Natural killer cell (primary cell): ENCODE results near the gene ARL5A. TPM values are rescaled to one million over a fixed set of nuclear protein-coding genes. Genes with fewer than 3 reads are reported as not detected.
A peak's percentile ranks its signal among the peaks of the same experiment; 100 is the strongest.

ENCODE experiments used
- ATAC-seq, 3 donors: fragments of 150-1000 bp in 2 of 3; fragments of 200-7000 bp in 1 of 3; cut with Tn5 transposase; 1 replicate in 1 of 3; 2 replicates in 2 of 3; pipeline ENCODE4 v1.10.0; 2021; ENCODE audit warnings: mild to moderate bottlenecking in 2 of 3, moderate library complexity in 2 of 3
- DNase-seq, 2 donors: peaks; one replicate each; pipeline versions ENCODE4 v3.0.0 to v3.0.0-alpha.2; 2013 to 2021; ENCODE audit warnings: mixed read lengths in 1 of 2
- H3K27ac ChIP-seq: one replicate; pipeline ENCODE4 v1.5.1; 2013; ENCODE audit warnings: mild to moderate bottlenecking, low read length
- H3K27me3 ChIP-seq: one replicate; pipeline ENCODE4 v1.6.1; 2013; ENCODE audit warnings: low read length; ENCODE audit not compliant: control insufficient read depth, insufficient read depth
- H3K36me3 ChIP-seq: one replicate; pipeline ENCODE4 v1.6.1; 2013; ENCODE audit warnings: low read length; ENCODE audit not compliant: control insufficient read depth, insufficient read depth
- H3K4me1 ChIP-seq: one replicate; pipeline ENCODE4 v1.6.1; 2013; ENCODE audit warnings: low read length; ENCODE audit not compliant: control insufficient read depth, insufficient read depth
- H3K4me3 ChIP-seq: one replicate; pipeline ENCODE4 v1.5.1; 2013; ENCODE audit warnings: low read length
- H3K9me3 ChIP-seq: one replicate; pipeline ENCODE4 v1.6.1; 2013; ENCODE audit warnings: low read length; ENCODE audit not compliant: control insufficient read depth, insufficient read depth
- H3K27ac Mint-ChIP-seq, 2 donors: one replicate each; pipeline ENCODE4 v1.8.0; 2022; ENCODE audit warnings: mild to moderate bottlenecking in 2 of 2, mixed read lengths in 2 of 2, moderate library complexity in 1 of 2
- H3K27me3 Mint-ChIP-seq, 2 donors: one replicate each; pipeline ENCODE4 v1.8.0; 2022; ENCODE audit warnings: low read depth in 2 of 2, mixed read lengths in 2 of 2
- H3K36me3 Mint-ChIP-seq: one replicate; pipeline ENCODE4 v1.8.0; 2022; ENCODE audit warnings: mixed read lengths
- H3K4me1 Mint-ChIP-seq, 2 donors: one replicate each; pipeline ENCODE4 v1.8.0; 2022; ENCODE audit warnings: mixed read lengths in 2 of 2
- H3K4me3 Mint-ChIP-seq: one replicate; pipeline ENCODE4 v1.8.0; 2022; ENCODE audit warnings: mild to moderate bottlenecking, moderate library complexity, mixed read lengths
- H3K9me3 Mint-ChIP-seq, 2 donors: one replicate each; pipeline ENCODE4 v1.8.0; 2022; ENCODE audit warnings: mixed read lengths in 2 of 2
- WGBS: methylation state at CpG from one replicate; pipeline ENCODE4 v1.1.7; 2013; ENCODE audit warnings: missing lambda C conversion rate; ENCODE audit not compliant: insufficient coverage; 5-methylcytosine and 5-hydroxymethylcytosine counted together
- intact Hi-C: fragments of 100-400 bp; cut with micrococcal nuclease; formaldehyde crosslinking; loops from one replicate; pipeline ENCODE4 v1.14.2; 2022
- total RNA-seq, 4 donors: library from RNA; stranded (reverse); fragments of 120-200 nt in 1 of 4; gene quantifications; one replicate each; pipeline versions ENCODE4 v1.2.3 to v1.2.4, GENCODE V29; 2013 to 2022
- TF ChIP-seq, protein P1 (sequence below): fragments of 200-600 bp; IDR thresholded peaks from one replicate; pipeline ENCODE4 v1.8.0; 2022; ENCODE audit warnings: antibody characterized with exemption

ARL5A gene
- total RNA-seq, 3 donors from 2014 or later (not counting 1 experiment from before 2014, with no cell fraction given) = 39.9 to 58.0 (median 56.5) TPM

DNA sequence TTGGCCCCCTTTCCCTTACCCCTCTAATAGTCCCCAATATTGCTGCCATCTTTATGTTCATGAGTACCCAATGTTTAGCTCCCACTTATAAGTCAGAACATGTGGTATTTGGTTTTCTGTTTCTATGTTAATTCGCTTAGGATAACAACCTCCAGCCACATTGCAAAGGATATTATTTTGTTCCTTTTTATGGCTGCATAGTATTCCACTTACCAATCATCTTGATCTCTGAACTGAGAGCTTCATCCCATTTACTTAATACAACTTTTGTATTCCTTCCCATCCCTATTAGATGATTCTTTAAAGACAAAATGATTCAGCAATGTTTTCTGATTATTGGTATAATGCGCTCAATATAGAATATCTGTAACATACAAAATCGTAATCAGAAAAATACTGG, 36.7 kb downstream of the ARL5A start:
- H3K4me3 Mint-ChIP-seq = no peak overlapping the region
- H3K9me3 ChIP-seq = no peaks in the 10 kb centered on the region
- H3K4me3 ChIP-seq = no peak overlapping the region
- ATAC-seq = no peak
- peaks cover 0 to 4% of the 10 kb centered on the region in 2 donors for H3K9me3 Mint-ChIP-seq
- H3K27ac ChIP-seq = no peak overlapping the region
- no peaks in the 10 kb centered on the region for H3K27me3 Mint-ChIP-seq
- H3K27me3 ChIP-seq = no peaks in the 10 kb centered on the region
- H3K36me3 ChIP-seq = peaks cover 10% of the 10 kb centered on the region
- H3K36me3 Mint-ChIP-seq = no peaks in the 10 kb centered on the region
- DNase-seq = no peak
- H3K4me1 ChIP-seq = no peaks in the 10 kb centered on the region
- peaks cover 8 to 21% of the 10 kb centered on the region in 2 donors for H3K4me1 Mint-ChIP-seq
- WGBS = 100% methylated on average over 1 of the region's 3 CpGs
- H3K27ac Mint-ChIP-seq = no peak overlapping the region
- intact Hi-C loops = no loop called here
- TF ChIP-seq, protein P1, sequence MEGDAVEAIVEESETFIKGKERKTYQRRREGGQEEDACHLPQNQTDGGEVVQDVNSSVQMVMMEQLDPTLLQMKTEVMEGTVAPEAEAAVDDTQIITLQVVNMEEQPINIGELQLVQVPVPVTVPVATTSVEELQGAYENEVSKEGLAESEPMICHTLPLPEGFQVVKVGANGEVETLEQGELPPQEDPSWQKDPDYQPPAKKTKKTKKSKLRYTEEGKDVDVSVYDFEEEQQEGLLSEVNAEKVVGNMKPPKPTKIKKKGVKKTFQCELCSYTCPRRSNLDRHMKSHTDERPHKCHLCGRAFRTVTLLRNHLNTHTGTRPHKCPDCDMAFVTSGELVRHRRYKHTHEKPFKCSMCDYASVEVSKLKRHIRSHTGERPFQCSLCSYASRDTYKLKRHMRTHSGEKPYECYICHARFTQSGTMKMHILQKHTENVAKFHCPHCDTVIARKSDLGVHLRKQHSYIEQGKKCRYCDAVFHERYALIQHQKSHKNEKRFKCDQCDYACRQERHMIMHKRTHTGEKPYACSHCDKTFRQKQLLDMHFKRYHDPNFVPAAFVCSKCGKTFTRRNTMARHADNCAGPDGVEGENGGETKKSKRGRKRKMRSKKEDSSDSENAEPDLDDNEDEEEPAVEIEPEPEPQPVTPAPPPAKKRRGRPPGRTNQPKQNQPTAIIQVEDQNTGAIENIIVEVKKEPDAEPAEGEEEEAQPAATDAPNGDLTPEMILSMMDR = no peak

DNA sequence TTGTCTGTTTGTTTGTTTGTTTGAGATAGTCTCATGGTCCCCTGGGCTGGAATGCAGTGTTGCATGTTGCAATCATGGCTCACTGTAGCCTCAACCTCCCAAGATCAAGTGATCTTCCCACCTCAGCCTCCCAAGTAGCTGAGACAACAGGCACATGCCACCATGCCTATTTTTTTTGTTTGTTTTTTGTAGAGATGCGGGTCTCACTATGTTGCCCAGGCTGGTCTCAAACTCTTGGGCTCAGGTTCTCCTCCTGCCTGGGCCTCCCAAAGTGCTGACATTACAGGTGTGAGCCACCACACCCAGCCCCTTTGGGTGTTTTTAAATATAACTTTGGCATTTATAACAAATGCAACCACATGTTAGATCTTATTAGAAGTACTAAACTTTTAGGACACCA, 37.5 kb downstream of the ARL5A start:
- Mint-ChIP-seq H3K4me1 (peaks cover 8 to 21% of the 10 kb centered on the region in 2 donors), H3K27me3 (no peaks in the 10 kb centered on the region), H3K27ac (peak overlapping the region; percentile 11 to 47), H3K9me3 (peaks cover 0 to 4% of the 10 kb centered on the region in 2 donors), H3K4me3 (no peak overlapping the region), H3K36me3 (no peaks in the 10 kb centered on the region)
- 94% methylated on average over 1 of the region's 1 CpG for WGBS
- TF ChIP-seq, protein P1 = no peak
- H3K27ac ChIP-seq = no peak overlapping the region
- ATAC-seq (no peak), DNase-seq (no peak)
- intact Hi-C loops = no loop called here
- H3K4me1 ChIP-seq = no peaks in the 10 kb centered on the region
- H3K4me3 ChIP-seq = no peak overlapping the region
- no peaks in the 10 kb centered on the region for H3K27me3 ChIP-seq
- no peaks in the 10 kb centered on the region for H3K9me3 ChIP-seq
- H3K36me3 ChIP-seq = peaks cover 10% of the 10 kb centered on the region

DNA sequence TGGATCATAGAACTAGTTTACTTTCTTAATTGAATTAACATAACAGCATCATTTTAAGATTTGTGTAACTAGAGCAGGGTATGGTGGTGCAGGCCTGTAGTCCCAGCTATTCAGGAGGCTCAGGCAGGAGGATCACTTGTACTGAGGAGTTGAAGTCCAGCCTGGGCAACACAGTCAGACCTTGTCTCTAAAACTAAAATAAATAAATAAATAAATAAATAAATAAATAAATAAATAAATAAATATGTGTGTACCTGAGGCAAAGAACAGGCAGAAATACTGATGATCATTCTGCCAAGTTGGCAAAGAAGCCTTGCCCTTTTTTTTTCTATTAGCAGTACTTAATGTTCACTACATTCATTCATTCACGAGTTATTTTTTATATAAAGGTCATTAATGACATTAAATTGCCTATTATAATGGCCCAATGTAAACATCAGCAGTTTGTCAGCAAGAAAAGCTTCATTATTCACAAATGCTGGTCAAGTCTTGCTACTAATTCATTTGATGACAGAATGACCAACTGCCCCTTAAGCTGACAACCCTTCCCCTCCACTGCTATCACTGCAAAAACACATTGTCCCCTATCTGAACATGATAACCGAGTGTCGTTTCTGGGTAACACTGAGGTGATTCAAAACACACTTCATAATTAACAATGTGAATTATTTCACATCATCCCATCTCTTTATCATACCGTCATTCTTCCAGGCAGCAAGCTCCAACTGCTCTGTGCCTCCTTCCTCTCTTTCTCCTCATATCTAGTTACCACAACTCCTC, 39.0 kb downstream of the ARL5A start:
- 99% methylated on average over 4 of the region's 4 CpGs for WGBS
- Mint-ChIP-seq H3K27ac (no peak overlapping the region), H3K9me3 (peaks cover 0 to 4% of the 10 kb centered on the region in 2 donors), H3K27me3 (no peaks in the 10 kb centered on the region), H3K4me3 (no peak overlapping the region), H3K4me1 (peaks cover 8 to 33% of the 10 kb centered on the region in 2 donors), H3K36me3 (peaks cover 10% of the 10 kb centered on the region)
- H3K4me1 ChIP-seq = no peaks in the 10 kb centered on the region
- H3K9me3 ChIP-seq = no peaks in the 10 kb centered on the region
- H3K36me3 ChIP-seq = peaks cover 21% of the 10 kb centered on the region
- ATAC-seq (no peak), DNase-seq (no peak)
- no peaks in the 10 kb centered on the region for H3K27me3 ChIP-seq
- intact Hi-C loops = no loop called here
- TF ChIP-seq, protein P1 = no peak
- H3K4me3 ChIP-seq = no peak overlapping the region
- H3K27ac ChIP-seq = no peak overlapping the region
